HG03442 (cell line): Measurements from ENCODE around the gene AFF4.

Experiments used
- ATAC-seq: cut with Tn5 transposase; IDR thresholded peaks from one replicate; pipeline ENCODE4 v1.9.1; 2021; ENCODE audit warnings: mild to moderate bottlenecking, moderate library complexity; ENCODE audit not compliant: unreplicated experiment

AFF4 gene

GRCh38 chr5:132828846-132829494 lies 134.5 kb downstream of the AFF4 start:
- no peak for ATAC-seq

- no peak for ATAC-seq
Measured at GRCh38 chr5:132827943-132828673, 135.3 kb downstream of the AFF4 start.

GRCh38 chr5:132826424-132827082 lies 136.9 kb downstream of the AFF4 start:
- no peak for ATAC-seq

- ATAC-seq = no peak
Measured at GRCh38 chr5:132825834-132826391, 137.5 kb downstream of the AFF4 start.
